Measurements from ENCODE around the gene SAYSD1.
"Not testable (repeated sequence)": the region's sequence is repeated elsewhere in the genome, so short reads cannot be mapped to it uniquely, and the experiment has no call there.

Gene SAYSD1, protein sequence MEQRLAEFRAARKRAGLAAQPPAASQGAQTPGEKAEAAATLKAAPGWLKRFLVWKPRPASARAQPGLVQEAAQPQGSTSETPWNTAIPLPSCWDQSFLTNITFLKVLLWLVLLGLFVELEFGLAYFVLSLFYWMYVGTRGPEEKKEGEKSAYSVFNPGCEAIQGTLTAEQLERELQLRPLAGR

DNA sequence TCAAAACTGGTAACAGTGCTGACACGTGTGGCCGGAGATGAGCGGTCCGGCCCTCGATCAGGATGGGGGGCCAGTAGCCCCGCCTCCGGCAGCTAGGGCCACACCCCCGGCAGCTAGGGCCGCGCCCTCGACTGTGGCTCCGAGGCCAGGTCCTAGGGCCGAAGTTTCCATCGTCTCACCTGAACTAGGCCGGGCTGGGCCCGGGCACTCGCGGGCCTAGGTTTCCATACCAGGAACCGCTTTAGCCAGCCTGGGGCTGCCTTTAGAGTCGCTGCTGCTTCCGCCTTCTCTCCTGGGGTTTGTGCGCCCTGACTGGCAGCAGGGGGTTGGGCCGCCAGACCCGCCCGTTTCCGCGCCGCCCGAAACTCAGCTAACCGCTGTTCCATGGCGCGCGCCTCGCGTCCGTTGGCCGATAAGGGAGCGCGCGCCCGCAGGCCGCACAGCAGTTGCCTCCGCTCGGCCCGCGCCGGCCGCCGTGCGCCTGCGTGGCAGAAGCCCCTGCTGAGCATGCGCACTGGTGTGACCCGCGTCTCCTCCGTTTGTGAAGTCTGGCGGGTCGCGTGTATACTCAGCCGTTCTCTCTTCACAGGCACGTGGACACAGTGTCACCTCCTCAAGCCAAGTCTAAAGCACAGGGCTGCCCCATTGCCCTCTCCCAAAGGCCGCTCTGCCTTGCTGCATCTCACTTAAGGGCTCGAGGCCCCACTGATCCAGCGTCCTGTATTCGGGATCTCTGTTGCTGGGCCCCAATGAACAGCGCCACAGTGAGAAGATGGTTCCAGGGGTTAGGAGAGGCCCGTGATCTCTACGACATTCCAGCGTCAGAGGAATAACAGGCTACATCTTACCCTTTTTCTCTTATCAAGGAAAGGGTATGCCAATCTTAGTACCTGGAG, at the start of gene SAYSD1:
Gene SAYSD1 (minus strand): TSS at position 483 of the 896 bp plus-strand sequence. CDS start 97 bp downstream, at position 386.
- peak; percentile 83 to 88 for DNase-seq (ENCODE audit: low read depth in 1 of 2, low spot score in 1 of 2)

DNA sequence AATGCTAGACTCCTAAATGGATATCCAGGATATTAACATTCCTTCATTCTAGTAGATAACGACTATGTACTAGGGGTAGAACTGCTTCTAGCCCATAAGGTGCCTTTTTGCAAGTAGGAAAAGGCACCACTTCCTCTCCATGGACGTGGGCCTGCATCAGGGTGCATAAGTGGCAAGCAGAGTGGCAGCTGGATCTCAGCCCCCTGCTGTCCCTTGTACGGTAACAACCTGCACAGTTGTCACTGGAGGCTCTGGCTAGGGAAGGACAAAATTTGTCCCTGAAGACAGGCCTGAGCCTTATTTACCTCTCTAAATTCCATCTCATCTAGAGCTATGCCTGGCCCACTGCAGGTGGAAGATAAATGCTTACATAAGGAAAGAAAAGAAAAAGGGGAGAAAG, 42.5 kb upstream of the SAYSD1 start:
- DNase-seq (ENCODE audit: low read depth in 1 of 2, low spot score in 1 of 2), result no peak

DNA sequence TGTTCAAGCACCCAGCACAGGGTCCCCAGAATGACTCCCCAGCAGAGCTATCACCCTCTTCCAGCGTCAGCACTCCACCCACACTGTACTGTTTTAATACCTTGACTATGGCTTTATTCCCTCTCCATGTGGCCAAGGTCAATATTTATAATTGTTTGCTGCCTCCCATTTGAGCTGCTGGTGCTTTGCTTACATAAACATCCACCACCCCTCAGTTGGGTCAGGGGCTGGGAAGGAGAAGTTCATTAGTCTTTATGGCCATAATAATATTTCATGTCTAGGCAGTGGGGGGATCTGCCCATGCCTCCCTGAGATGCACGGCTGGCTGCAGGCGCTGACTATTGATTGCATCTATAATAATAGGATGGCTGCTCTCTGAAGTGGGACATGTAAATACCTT, 41.8 kb upstream of the SAYSD1 start:
- no peak for DNase-seq (ENCODE audit: low read depth in 1 of 2, low spot score in 1 of 2)

DNA sequence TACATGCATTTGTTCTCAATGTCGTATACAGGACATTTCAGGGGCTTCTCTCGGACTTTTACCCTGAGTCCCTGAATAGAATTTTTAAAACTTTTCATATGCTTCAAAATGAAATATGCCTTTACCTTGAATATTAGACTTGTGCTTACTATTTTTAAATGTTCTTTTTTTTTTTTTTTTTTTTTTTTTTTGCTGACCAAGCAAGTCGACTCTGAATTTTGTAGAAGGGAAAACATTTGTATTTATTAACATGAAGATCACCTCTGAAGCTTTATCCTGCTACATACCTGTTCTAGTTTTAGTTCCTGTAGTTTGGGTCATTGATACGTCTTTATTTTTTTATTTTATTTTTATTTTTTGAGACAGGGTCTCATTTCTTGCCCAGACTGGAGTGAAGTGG, 39.7 kb upstream of the SAYSD1 start:
- DNase-seq (ENCODE audit: low read depth in 1 of 2, low spot score in 1 of 2), result no peak

DNA sequence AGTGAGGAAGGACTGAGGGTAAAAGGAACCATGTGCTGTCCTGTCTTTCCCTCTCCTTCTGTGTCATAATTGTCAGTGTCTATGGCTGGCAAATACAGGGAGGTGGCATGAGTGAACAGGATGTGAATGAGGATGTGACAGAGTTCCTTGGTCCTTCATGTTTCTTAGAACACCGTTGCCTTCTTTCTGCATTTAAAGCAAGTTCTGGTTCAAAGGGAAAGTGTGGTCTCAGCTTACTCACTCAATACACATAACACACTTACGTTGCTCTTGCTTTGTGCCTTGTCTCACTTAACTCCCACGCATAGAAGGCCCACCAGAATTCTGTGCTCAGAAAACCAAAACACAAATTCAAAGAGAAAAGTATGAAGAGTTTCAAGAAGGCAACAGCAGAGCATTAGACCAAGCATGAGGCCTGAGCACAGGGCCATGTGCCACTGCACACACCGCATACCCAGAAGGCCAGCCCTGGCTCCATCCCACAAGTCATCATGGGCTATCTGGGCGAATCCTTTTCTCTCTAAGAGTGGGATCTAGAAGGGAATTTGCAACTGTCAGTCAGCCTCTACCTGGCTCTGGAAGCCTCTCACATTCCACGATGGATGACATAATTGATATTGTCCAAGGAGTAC, 38.9 kb upstream of the SAYSD1 start:
- no peak for DNase-seq (ENCODE audit: low read depth in 1 of 2, low spot score in 1 of 2)

- DNase-seq (ENCODE audit: low read depth in 1 of 2, low spot score in 1 of 2), result no peak
Observed at GRCh38 chr6:39152262-39152661, 37.3 kb upstream of the SAYSD1 start.

GRCh38 chr6:39151211-39151610, 36.2 kb upstream of the SAYSD1 start:
- DNase-seq (ENCODE audit: low read depth in 1 of 2, low spot score in 1 of 2), result no peak

GRCh38 chr6:39144481-39145173, 29.6 kb upstream of the SAYSD1 start:
- DNase-seq (ENCODE audit: low read depth in 1 of 2, low spot score in 1 of 2), result no peak

DNA sequence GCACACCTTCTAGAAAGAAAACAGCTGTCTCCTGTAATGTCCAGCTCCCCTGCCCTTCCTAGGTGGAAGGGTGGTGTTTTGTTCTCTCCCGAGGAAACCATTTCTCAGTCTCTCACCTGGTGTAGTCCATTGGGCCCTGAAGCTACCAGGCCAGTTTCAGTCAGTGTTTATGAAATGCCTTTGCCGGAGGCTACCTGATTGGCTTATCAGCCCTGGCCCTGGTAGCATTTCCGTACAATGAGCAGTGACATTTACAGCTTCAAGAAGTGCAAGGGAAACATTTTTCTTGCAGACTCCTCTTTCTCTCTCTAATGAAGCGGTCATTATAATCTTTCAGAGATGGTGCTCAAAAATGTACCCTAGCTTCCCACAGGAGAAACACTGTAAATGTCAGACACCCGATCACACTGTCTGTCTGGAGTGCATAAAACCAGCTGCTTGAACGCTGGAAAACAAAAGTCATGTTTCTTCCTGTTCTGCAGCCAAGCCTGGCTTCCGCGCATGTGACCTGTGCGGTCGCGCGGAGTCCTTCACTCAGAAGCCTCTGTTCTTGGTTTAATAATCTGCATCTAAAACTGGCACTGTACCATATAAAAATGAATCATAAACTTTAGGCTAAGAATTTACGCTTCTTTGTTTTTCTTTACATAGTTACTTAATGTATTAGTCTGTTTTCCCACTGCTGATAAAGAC, 28.4 kb upstream of the SAYSD1 start:
- DNase-seq (ENCODE audit: low read depth in 1 of 2, low spot score in 1 of 2), result no peak

GRCh38 chr6:39140556-39141167, 25.7 kb upstream of the SAYSD1 start:
- DNase-seq (ENCODE audit: low read depth in 1 of 2, low spot score in 1 of 2), result no peak

DNA sequence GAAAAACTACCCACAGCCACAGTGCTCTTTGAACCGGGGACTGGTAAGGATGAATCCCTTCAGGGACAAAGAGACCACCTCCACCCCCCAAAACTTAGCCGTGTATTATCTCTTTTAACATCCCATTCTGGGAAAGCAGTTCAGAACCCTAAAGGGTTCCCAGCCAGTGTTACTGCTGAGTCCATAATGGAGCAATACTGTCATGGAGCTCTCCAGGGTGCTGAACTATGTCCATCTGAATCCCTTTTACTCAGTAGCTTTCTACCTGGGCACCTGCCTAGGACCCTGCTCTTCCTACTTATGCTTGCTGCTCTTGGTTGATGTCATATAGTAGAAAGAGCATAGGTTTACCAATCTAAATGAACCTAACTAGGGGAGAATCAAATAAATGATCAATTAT, 22.3 kb upstream of the SAYSD1 start:
- no peak for DNase-seq (ENCODE audit: low read depth in 1 of 2, low spot score in 1 of 2)

DNA sequence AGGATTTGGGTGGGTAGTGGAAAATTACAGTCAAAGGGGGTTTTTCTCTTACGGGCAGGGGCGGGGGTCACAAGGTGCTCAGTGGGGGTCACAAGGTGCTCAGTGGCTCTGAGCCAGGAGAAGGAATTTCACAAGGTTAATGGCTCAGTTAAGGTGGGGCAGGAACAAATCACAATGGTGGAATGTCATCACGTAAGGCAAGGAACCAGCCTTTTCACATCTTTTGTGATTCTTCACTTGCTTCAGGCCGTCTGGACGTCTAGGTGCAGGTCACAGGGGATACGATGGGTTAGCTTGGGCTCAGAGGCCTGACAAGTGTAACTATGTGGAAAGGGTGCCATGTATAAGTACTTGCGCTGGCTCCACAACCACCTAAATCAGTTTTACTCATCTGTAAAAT, 21.2 kb upstream of the SAYSD1 start:
- not testable (repeated sequence) for DNase-seq (ENCODE audit: low read depth in 1 of 2, low spot score in 1 of 2)

DNA sequence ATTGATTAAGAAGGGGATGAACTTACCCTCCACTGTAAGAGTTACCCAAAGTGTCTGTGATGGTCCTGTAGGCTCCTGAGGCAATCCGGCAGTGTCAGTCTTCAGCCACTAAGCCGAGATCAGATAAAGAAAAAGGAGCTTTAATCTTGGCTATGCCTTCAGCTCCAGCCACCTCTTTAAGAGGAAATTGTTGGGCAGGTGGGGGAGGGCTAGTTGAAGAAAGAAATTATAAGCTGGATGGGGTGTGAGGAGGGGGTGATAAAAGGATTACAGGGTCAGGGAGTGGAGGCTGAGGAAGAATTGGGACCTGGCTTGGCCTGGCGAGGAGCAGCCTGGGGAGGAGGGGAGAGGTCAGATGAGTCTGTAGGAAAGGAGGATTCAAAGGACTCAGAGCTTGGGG, 19.8 kb upstream of the SAYSD1 start:
- DNase-seq (ENCODE audit: low read depth in 1 of 2, low spot score in 1 of 2), result not testable (repeated sequence)

DNA sequence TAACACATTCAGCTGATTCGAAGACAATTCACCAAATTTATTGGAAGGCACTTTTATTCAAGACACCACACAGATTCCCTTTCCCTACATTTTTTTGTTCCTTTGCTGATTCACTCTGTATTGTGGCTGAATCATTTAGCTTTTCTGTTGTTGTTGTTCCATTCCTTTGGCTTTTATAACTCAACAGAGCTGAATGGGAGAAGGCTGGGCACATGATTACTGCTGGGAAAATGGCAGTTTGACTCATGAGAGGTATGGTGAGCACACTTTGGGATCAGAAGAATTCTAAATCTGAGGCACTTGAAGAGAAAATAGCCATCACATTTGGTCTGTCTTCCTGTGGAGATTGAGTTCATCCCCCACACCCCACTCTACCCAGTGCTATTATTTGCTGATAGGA, 15.7 kb upstream of the SAYSD1 start:
- no peak for DNase-seq (ENCODE audit: low read depth in 1 of 2, low spot score in 1 of 2)

DNA sequence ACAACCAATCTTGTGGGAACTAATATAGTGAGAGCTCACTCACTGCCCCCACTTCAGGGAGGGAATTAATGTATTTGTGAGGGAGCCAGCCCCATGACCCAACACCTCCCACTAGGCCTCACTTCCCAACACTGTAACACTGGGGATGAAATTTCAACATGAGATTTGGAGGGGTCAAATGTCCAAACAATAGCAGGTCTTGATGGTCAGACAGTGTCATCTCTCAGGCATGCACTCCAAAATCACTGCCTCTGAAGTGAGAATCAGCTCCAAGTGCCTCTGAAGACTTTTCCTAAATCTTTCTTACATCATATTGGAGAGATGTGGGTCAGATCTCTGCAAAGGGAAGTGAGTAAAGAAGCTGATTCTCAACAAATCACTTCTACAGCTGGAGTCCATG, 13.8 kb upstream of the SAYSD1 start:
- DNase-seq (ENCODE audit: low read depth in 1 of 2, low spot score in 1 of 2), result no peak

GRCh38 chr6:39128106-39128505, 13.1 kb upstream of the SAYSD1 start:
- DNase-seq (ENCODE audit: low read depth in 1 of 2, low spot score in 1 of 2), result no peak

GRCh38 chr6:39124114-39124513, 9.1 kb upstream of the SAYSD1 start:
- no peak for DNase-seq (ENCODE audit: low read depth in 1 of 2, low spot score in 1 of 2)

GRCh38 chr6:39118921-39119320, 3.9 kb upstream of the SAYSD1 start:
- no peak for DNase-seq (ENCODE audit: low read depth in 1 of 2, low spot score in 1 of 2)

GRCh38 chr6:39114388-39114703, 640 bp downstream of the SAYSD1 start:
- DNase-seq (ENCODE audit: low read depth in 1 of 2, low spot score in 1 of 2), result no peak

DNA sequence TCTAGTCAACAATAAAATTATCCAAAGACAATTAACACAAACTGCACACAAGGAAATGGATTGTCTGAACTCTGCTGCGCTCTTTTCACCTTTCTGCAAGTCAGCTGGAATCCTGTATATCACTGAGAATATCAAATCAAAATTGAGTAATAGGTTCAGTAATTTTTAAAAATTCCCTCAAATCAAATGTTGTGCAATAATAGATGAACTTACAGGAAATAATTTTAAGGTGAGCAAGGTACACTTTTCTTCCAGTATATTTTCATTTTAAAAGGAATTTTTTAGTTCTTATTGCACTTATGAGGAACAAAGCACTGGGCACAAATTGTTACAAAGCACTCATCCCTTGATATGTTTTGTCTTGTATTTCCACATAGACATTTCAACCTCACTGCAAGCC, 1.2 kb downstream of the SAYSD1 start:
- no peak for DNase-seq (ENCODE audit: low read depth in 1 of 2, low spot score in 1 of 2)

DNA sequence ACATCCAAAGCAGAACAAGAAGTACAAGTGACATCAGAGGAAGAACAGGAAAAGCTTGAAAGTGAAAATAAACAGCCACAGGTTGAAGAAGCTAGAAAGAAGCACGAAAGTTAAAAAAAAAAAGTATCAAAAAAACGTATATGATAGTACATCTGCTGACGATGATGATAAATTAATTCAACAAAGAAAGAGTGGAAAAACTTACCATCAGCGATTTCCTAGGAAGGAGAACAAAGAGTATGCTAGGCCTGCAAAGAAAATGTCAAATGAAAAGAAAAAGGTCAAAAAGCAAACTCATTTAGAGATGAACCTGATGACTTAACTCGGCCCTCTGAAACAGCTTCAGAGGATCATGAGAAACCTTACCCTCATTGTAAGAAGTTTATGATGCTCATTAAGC, 3.7 kb downstream of the SAYSD1 start:
- no peak for DNase-seq (ENCODE audit: low read depth in 1 of 2, low spot score in 1 of 2)

Measured in activated T-helper 1 cell treated with anti-CD3 and anti-CD28 coated beads, Interleukin-2, amount 50 U/mL, for 16 hours (primary cell).